Measurements from ENCODE around the gene RAVER1. TPM values are rescaled to one million over a fixed set of nuclear protein-coding genes. Genes with fewer than 3 reads are reported as not detected.

Gene RAVER1
- total and polyA plus RNA-seq, 9 of the 15 experiments (the other 6 are each of a cell fraction or from before 2014, with no cell fraction given): 0.06 to 113 (median 7.0) TPM

DNA sequence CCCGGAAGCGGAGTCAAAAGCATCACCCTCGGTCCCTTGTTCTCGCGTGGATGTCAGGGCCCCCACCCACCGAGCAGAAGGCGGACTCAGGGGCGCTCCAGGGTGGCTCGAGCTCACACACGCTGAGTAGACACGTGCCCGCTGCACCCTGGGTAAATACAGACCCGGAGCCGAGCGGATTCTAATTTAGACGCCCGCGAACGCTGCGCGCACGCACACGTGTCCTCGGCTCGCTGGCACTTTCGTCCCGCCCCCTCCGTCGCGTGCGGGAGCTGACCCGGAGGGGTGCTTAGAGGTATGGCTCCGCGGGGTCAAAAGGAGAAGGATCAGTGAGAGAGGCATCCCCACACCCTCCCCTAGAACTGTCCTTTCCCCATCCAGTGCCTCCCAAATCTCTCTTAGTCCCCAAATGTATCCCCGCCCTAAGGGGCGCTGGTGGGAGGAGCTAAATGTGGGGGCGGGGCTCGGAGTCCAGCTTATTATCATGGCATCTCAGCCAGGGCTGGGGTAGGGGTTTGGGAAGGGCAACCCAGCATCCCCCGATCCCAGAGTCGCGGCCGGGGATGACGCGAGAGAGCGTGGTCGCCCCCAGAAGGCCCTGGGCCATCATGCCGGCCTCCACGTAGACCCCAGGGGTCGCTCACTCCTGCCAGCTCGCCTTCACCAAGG lies 44.0 kb downstream of the RAVER1 start (continued):
- no peak for TF ChIP-seq ZNF699 (CRISPR knock-in tag; IDR thresholded peaks at IDR 0.05; ENCODE audit: insufficient replicate concordance)
- peak; percentile 50 for TF ChIP-seq ZFX (CRISPR knock-in tag; IDR thresholded peaks at IDR 0.05)
- TF ChIP-seq NFXL1 (CRISPR knock-in tag; IDR thresholded peaks at IDR 0.05): no peak
- TF ChIP-seq, protein P1, sequence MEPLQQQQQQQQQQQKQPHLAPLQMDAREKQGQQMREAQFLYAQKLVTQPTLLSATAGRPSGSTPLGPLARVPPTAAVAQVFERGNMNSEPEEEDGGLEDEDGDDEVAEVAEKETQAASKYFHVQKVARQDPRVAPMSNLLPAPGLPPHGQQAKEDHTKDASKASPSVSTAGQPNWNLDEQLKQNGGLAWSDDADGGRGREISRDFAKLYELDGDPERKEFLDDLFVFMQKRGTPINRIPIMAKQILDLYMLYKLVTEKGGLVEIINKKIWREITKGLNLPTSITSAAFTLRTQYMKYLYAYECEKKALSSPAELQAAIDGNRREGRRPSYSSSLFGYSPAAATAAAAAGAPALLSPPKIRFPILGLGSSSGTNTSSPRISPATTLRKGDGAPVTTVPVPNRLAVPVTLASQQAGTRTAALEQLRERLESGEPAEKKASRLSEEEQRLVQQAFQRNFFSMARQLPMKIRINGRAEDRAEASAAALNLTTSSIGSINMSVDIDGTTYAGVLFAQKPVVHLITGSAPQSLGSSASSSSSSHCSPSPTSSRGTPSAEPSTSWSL (CRISPR knock-in tag; IDR thresholded peaks at IDR 0.05; ENCODE audit: borderline replicate concordance): no peak; the same call in 1 of the 2 replicates
- TF ChIP-seq ZFPM2 (CRISPR knock-in tag; IDR thresholded peaks at IDR 0.05): no peak
- no peak for TF ChIP-seq OTX1 (CRISPR knock-in tag; IDR thresholded peaks at IDR 0.05)
- TF ChIP-seq TFAM (CRISPR knock-in tag; conservative IDR thresholded peaks at IDR 0.05): no peak
- TF ChIP-seq SRSF9 (IDR thresholded peaks at IDR 0.05; ENCODE audit: borderline replicate concordance, low read depth, low read length): no peak
- TF ChIP-seq, protein P2, sequence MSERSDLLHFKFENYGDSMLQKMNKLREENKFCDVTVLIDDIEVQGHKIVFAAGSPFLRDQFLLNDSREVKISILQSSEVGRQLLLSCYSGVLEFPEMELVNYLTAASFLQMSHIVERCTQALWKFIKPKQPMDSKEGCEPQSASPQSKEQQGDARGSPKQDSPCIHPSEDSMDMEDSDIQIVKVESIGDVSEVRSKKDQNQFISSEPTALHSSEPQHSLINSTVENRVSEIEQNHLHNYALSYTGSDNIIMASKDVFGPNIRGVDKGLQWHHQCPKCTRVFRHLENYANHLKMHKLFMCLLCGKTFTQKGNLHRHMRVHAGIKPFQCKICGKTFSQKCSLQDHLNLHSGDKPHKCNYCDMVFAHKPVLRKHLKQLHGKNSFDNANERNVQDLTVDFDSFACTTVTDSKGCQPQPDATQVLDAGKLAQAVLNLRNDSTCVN (CRISPR knock-in tag; IDR thresholded peaks at IDR 0.05): no peak
- TF ChIP-seq, protein P3, sequence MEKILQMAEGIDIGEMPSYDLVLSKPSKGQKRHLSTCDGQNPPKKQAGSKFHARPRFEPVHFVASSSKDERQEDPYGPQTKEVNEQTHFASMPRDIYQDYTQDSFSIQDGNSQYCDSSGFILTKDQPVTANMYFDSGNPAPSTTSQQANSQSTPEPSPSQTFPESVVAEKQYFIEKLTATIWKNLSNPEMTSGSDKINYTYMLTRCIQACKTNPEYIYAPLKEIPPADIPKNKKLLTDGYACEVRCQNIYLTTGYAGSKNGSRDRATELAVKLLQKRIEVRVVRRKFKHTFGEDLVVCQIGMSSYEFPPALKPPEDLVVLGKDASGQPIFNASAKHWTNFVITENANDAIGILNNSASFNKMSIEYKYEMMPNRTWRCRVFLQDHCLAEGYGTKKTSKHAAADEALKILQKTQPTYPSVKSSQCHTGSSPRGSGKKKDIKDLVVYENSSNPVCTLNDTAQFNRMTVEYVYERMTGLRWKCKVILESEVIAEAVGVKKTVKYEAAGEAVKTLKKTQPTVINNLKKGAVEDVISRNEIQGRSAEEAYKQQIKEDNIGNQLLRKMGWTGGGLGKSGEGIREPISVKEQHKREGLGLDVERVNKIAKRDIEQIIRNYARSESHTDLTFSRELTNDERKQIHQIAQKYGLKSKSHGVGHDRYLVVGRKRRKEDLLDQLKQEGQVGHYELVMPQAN (IDR thresholded peaks at IDR 0.05; ENCODE audit: borderline replicate concordance): peak; percentile 90
- TF ChIP-seq, protein P4, sequence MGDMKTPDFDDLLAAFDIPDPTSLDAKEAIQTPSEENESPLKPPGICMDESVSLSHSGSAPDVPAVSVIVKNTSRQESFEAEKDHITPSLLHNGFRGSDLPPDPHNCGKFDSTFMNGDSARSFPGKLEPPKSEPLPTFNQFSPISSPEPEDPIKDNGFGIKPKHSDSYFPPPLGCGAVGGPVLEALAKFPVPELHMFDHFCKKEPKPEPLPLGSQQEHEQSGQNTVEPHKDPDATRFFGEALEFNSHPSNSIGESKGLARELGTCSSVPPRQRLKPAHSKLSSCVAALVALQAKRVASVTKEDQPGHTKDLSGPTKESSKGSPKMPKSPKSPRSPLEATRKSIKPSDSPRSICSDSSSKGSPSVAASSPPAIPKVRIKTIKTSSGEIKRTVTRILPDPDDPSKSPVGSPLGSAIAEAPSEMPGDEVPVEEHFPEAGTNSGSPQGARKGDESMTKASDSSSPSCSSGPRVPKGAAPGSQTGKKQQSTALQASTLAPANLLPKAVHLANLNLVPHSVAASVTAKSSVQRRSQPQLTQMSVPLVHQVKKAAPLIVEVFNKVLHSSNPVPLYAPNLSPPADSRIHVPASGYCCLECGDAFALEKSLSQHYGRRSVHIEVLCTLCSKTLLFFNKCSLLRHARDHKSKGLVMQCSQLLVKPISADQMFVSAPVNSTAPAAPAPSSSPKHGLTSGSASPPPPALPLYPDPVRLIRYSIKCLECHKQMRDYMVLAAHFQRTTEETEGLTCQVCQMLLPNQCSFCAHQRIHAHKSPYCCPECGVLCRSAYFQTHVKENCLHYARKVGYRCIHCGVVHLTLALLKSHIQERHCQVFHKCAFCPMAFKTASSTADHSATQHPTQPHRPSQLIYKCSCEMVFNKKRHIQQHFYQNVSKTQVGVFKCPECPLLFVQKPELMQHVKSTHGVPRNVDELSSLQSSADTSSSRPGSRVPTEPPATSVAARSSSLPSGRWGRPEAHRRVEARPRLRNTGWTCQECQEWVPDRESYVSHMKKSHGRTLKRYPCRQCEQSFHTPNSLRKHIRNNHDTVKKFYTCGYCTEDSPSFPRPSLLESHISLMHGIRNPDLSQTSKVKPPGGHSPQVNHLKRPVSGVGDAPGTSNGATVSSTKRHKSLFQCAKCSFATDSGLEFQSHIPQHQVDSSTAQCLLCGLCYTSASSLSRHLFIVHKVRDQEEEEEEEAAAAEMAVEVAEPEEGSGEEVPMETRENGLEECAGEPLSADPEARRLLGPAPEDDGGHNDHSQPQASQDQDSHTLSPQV (IDR thresholded peaks at IDR 0.05): peak; percentile 88
- TF ChIP-seq ZNF77 (CRISPR knock-in tag; IDR thresholded peaks at IDR 0.05): peak; percentile 45; the same call in 1 of the 2 replicates
- TF ChIP-seq PHTF2 (CRISPR knock-in tag; IDR thresholded peaks at IDR 0.05): 0 out of 2 replicates have a peak, but pooled peaks have one; percentile 61
- TF ChIP-seq RCOR1 (IDR thresholded peaks at IDR 0.05; ENCODE audit: borderline replicate concordance in 1 of 2, low read depth in 2 of 2, low read length in 2 of 2): no peak; a peak in 1 of 4 replicates
- TF ChIP-seq, protein P5, sequence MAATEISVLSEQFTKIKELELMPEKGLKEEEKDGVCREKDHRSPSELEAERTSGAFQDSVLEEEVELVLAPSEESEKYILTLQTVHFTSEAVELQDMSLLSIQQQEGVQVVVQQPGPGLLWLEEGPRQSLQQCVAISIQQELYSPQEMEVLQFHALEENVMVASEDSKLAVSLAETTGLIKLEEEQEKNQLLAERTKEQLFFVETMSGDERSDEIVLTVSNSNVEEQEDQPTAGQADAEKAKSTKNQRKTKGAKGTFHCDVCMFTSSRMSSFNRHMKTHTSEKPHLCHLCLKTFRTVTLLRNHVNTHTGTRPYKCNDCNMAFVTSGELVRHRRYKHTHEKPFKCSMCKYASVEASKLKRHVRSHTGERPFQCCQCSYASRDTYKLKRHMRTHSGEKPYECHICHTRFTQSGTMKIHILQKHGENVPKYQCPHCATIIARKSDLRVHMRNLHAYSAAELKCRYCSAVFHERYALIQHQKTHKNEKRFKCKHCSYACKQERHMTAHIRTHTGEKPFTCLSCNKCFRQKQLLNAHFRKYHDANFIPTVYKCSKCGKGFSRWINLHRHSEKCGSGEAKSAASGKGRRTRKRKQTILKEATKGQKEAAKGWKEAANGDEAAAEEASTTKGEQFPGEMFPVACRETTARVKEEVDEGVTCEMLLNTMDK (IDR thresholded peaks at IDR 0.05; ENCODE audit: borderline replicate concordance, insufficient read depth, low read depth, low read length, poor library complexity, severe bottlenecking): peak; percentile 34

Measured in K562 (cell line).